Epithelial cell of proximal tubule (primary cell): ENCODE measurements around the gene CFAP46. TPM values are rescaled to one million over a fixed set of nuclear protein-coding genes. Genes with fewer than 3 reads are reported as not detected.

Source experiments
- DNase-seq: peaks from one replicate; pipeline ENCODE4 v3.0.0-alpha.2; 2011; ENCODE audit warnings: low read depth
- H3K4me3 ChIP-seq: 2 replicates; pipeline ENCODE4 v1.5.1; 2011; ENCODE audit warnings: low read depth, mild to moderate bottlenecking, low read length
- CTCF ChIP-seq: conservative IDR thresholded peaks from 2 replicates; pipeline ENCODE4 v1.5.1; 2012; ENCODE audit warnings: low read depth, mild to moderate bottlenecking, low read length
- total RNA-seq: library from RNA; depleted of rRNA; stranded (reverse); fragments of >200 nt; gene quantifications from 2 replicates; pipeline ENCODE4 v1.2.3, GENCODE V29; 2015

CFAP46 gene
- total RNA-seq, 1 donor from 2014 or later, result 2.2 TPM

DNA sequence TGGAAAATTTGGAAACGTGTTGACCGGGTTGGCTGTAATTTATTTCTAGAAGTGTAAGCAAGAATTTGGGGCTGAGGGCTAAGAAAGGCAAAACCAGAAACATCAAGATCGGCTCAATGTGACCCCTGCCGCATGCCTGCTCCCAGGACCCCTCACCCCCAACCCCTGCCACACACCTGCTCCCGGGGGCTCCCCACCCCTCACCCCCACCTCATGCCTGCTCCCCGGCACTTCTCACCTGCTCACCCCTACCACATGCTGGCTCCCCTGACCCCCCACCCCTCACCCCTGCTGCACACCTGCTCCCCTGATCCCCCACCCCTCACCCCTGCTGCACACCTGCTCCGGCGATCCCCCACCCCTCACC is 19.0 kb upstream of the CFAP46 start:
- H3K4me3 ChIP-seq, result no peak overlapping the region
- TF ChIP-seq CTCF, result no peak
- DNase-seq, result no peak

DNA sequence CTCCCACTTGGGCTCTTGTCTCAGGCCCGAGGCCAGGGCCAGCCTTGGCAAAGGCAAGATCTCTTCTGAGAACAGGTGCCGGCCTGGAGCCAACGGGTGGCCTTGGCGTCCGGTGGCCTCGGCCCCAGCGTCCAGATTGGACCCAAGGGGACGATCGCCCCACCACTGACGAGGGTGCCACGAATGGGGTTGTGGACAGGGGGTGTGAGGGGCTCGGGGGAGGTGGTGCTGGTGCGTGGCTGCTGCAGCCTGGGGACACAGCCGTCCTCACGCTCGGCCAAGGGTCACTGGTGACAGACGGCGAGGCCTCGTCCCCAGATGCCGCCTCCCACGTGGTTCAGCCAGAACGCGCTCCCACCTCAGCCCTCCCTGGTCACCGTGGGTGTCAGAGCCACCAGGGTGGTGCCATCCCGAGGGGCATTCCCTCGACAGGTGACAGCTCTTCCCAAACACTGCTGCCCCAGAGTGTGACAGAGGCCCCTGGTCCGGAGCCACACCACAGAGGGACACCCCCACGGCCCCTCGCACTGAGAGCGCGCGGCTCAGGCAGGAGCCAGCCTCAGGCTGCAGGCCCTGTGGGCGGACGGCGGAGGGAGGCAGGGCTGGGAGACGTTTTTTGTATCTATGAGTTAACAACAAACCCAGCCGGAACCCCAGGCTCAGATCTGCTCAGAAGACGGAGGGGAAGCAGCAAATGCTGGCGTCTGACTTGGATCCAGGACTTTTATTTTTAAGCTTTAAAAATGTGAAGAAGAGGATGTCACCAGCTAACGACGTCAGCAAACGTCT is 18.5 kb upstream of the CFAP46 start:
- no peak for DNase-seq
- H3K4me3 ChIP-seq, result no peak overlapping the region
- no peak for TF ChIP-seq CTCF

- no peak overlapping the region for H3K4me3 ChIP-seq
- no peak for DNase-seq
- TF ChIP-seq CTCF, result no peak
Measured at GRCh38 chr10:132960071-132960472, 17.7 kb upstream of the CFAP46 start.

GRCh38 chr10:132959559-132959961 is 17.2 kb upstream of the CFAP46 start:
- H3K4me3 ChIP-seq, result no peak overlapping the region
- DNase-seq, result no peak
- no peak for TF ChIP-seq CTCF

- H3K4me3 ChIP-seq, result no peak overlapping the region
- no peak for TF ChIP-seq CTCF
- DNase-seq, result no peak
Measured at GRCh38 chr10:132958883-132959558, 16.7 kb upstream of the CFAP46 start.

DNA sequence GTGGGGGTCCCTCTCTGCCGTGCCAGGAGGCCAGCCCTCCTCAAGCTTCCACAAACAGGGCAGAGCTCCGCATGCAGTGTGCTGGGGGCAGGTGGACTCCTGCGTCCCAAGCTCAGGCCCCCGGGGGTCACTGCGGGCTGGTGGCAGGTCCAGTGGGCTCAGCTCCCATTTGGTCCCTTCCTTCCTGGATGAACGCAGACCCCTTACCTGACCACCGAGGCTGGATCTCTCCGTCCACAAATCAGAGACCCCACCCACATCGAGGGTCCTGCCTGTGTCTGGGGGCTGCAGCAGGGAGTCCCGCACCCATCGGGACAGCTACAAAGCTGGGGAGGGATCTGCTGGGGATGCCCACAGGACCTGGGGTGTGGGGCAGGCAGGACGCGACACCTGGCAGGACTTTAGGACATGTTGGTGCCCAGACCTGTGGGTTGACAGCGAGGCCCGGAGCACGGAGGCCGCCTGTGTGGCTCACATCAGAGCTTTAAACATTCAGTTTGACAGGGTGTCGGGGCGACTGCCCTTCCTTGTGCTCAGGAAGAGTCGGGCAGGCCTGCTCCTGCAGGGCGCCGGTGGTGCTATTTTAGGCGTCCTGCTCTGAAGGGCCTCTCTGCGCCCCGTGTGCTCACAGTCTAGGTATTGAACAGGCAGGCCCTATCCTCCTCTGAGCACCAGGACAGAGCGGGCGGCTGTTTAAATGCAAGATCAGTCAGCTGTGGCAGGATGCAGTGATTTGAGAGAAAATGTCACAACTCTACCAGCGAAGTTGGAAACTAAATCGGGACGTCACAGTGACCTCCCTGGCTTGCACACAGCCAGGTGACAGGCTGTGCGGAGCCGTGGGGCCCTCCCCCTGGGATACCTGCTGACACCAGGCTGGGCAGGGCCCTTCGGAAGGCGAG is 15.9 kb upstream of the CFAP46 start:
- no peak for TF ChIP-seq CTCF
- no peak for DNase-seq
- H3K4me3 ChIP-seq, result no peak overlapping the region
